Measurements from ENCODE around the gene DTWD1. TPM values are rescaled to one million over a fixed set of nuclear protein-coding genes. Genes with fewer than 3 reads are reported as not detected.
A peak's percentile ranks its signal among the peaks of the same experiment; 100 is the strongest.

DTWD1 gene
- total and polyA plus RNA-seq, 2 of the 13 experiments (the other 11 are each of a cell fraction or from before 2014, with no cell fraction given): 12.7 to 18.3 TPM

DNA sequence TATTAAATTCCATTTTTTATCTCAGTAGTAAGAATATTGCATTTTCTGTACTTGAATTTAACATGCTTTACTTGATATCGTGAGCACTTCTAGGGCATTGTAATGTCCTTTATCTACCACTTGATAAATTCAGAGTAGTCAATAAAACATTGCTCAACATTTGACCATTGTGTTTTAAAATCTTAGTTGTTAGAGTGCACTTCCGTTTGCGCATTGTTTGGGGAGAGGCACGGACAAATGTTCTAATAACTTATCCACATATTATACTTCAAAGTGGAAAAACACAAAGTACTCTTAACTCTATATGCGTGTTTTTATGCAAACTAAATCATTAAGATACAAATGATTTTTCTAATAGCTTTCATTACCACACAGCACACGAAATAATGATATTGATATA, 649 bp upstream of the DTWD1 start:
- H3K79me2 ChIP-seq (ENCODE audit: insufficient read depth, low read length): peaks cover 13% of the 10 kb centered on the region
- TSS peak; percentile 93 for BruUV-seq (replicated peaks)
- ATAC-seq (no peak), FAIRE-seq (no peak), DNase-seq (ENCODE audit: low spot score) (no peak)
- H3K27ac ChIP-seq (ENCODE audit: extremely low read length, insufficient read depth, low read length): peak overlapping the region; percentile 92
- CTCF ChIA-PET (ENCODE audit: low intra/inter-chr PET ratio, low total read pairs): no interaction called here
- WGBS (ENCODE audit: low lambda C conversion rate): under 1% methylated on average over 6 of the region's 6 CpGs
- H3K36me3 ChIP-seq (replicated peaks in 1 of 2; ENCODE audit: control insufficient read depth in 1 of 2, insufficient read depth in 2 of 2, low read length in 2 of 2): peaks cover 0 to 3% of the 10 kb centered on the region in 2 experiments; a peak in 1 of 5 replicates
- intact Hi-C loops (cut with micrococcal nuclease; ENCODE audit: unreplicated experiment) (no loop called here), in situ Hi-C loops (cut with HindIII; ENCODE audit: extremely low pct_ligation_motif_present, low pct_unique_long_range_greater_than_20kb) (no loop called here)
- H3K27me3 ChIP-seq (ENCODE audit: control insufficient read depth in 1 of 2, insufficient read depth in 2 of 2, low read length in 2 of 2): no peaks in the 10 kb centered on the region; a peak in 1 of 5 replicates
- H2AFZ ChIP-seq (ENCODE audit: low read length): peak overlapping the region; percentile 100
- no peak for TF ChIP-seq GTF2F1 (IDR thresholded peaks at IDR 0.05; ENCODE audit: low read length)
- TF ChIP-seq CEBPB (IDR thresholded peaks at IDR 0.05; ENCODE audit: borderline replicate concordance, low read depth, low read length): peak; percentile 22; the same call in 1 of the 2 replicates
- TF ChIP-seq MATR3 (CRISPR knock-in tag; IDR thresholded peaks at IDR 0.05): no peak
- TF ChIP-seq, protein P1, sequence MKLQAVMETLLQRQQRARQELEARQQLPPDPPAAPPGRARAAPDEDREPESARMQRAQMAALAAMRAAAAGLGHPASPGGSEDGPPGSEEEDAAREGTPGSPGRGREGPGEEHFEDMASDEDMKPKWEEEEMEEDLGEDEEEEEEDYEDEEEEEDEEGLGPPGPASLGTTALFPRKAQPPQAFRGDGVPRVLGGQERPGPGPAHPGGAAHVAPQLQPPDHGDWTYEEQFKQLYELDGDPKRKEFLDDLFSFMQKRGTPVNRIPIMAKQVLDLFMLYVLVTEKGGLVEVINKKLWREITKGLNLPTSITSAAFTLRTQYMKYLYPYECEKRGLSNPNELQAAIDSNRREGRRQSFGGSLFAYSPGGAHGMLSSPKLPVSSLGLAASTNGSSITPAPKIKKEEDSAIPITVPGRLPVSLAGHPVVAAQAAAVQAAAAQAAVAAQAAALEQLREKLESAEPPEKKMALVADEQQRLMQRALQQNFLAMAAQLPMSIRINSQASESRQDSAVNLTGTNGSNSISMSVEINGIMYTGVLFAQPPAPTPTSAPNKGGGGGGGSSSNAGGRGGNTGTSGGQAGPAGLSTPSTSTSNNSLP (IDR thresholded peaks at IDR 0.05; ENCODE audit: low read depth, low read length): peak; percentile 42; the same call in 1 of the 2 replicates
- no peak for TF ChIP-seq ZNF350 (CRISPR knock-in tag; IDR thresholded peaks at IDR 0.05; ENCODE audit: borderline replicate concordance, low read depth)
- no peak for TF ChIP-seq BHLHE40 (IDR thresholded peaks at IDR 0.05; ENCODE audit: low read length)
- TF ChIP-seq ZNF841 (CRISPR knock-in tag; IDR thresholded peaks at IDR 0.05; ENCODE audit: borderline replicate concordance): no peak
- peak; percentile 35; the same call in 1 of the 2 replicates for TF ChIP-seq CEBPG (CRISPR knock-in tag; IDR thresholded peaks at IDR 0.05)
- 0 out of 2 replicates have a peak, but pooled peaks have one; percentile 10 for TF ChIP-seq CBX2 (IDR thresholded peaks at IDR 0.05; ENCODE audit: low read depth, low read length)
- no peak for TF ChIP-seq CBX2 (CRISPR knock-in tag; IDR thresholded peaks at IDR 0.05; ENCODE audit: low read depth)
- H3K4me3 ChIP-seq (replicated peaks in 1 of 3; ENCODE audit: insufficient read depth in 1 of 3, low read depth in 2 of 3, low read length in 3 of 3): peak overlapping the region; percentile 63 to 93 (median 92)
- peak overlapping the region; percentile 75 for H3K9ac ChIP-seq (ENCODE audit: insufficient read depth, low read depth, low read length)
- POLR2A ChIA-PET: interaction anchor here (4.9 kb wide), 1 partner anchor 28 kb away, joined by 31 read pairs; no protein-coding TSS in a partner anchor
- H4K20me1 ChIP-seq (ENCODE audit: insufficient read depth, low read length): no peaks in the 10 kb centered on the region
- H3K9me3 ChIP-seq (ENCODE audit: low read length): peaks cover 8% of the 10 kb centered on the region; the same call in 1 of the 2 replicates
- H3K4me1 ChIP-seq (ENCODE audit: insufficient read depth, low read length): peaks cover 35% of the 10 kb centered on the region
- peak overlapping the region; percentile 83 for H3K4me2 ChIP-seq (ENCODE audit: low read depth, low read length)

All from HepG2 (cell line).